Right renal pelvis (tissue), 4 donors: Measurements from ENCODE around the gene CSNK2B. TPM values are rescaled to one million over a fixed set of nuclear protein-coding genes. Genes with fewer than 3 reads are reported as not detected.
"Not testable (repeated sequence)": the region's sequence is repeated elsewhere in the genome, so short reads cannot be mapped to it uniquely, and the experiment has no call there.

Experiments used
- DNase-seq, 4 donors: peaks; one replicate each; pipeline ENCODE4 v3.0.0-alpha.2; 2013; ENCODE audit warnings: low read depth in 4 of 4, low spot score in 3 of 4, missing footprints in 1 of 4
- polyA plus RNA-seq, 4 donors: library from polyadenylated mRNA; unstranded; fragments of 120-200 nt; gene quantifications; one replicate each; pipeline ENCODE4 v1.2.1, GENCODE V29; 2013; ENCODE audit not compliant: insufficient read length in 4 of 4

The CSNK2B gene
- polyA plus RNA-seq, 4 donors = 237 to 255 (median 246) TPM

DNA sequence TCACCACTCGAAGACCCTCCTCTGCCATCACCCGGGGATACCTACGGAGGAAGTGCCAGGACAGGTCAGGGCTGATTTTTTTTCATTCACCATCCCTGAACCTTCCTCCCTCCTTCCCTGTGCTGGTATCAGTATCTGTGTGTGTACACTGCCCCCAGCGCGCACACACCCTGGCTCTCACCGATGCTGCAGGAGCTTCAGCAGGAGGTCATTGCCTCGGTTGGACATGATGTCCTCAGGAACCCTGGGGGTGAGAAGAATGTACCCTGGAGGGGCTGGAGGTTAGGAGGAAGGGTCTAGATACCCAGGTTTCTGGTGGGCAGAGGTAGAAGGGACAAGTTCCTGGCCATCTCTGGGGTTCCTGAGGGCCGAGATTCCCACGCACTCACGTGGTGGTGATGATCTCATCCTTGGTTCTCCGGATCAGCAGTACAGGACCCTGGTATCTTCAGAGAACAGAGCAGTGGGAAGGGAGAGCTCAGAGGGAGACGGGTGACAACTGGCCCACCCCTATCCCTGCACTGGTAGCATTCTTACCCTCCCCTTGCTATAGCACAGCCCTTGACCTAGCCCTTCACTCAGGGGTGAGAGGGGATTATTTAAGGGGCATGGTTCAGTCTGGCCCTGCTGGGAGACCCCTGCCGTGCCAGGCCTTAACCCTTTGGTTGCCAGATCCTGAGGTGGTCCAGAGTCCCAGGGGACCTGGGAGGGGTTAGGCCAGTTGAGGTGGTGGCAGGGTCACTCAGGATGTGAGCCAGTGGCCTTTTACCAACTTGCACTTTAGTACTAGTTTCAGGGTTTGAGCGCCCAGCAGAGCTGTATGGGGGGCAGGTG lies 22.2 kb downstream of the CSNK2B start:
- DNase-seq = no peak

DNA sequence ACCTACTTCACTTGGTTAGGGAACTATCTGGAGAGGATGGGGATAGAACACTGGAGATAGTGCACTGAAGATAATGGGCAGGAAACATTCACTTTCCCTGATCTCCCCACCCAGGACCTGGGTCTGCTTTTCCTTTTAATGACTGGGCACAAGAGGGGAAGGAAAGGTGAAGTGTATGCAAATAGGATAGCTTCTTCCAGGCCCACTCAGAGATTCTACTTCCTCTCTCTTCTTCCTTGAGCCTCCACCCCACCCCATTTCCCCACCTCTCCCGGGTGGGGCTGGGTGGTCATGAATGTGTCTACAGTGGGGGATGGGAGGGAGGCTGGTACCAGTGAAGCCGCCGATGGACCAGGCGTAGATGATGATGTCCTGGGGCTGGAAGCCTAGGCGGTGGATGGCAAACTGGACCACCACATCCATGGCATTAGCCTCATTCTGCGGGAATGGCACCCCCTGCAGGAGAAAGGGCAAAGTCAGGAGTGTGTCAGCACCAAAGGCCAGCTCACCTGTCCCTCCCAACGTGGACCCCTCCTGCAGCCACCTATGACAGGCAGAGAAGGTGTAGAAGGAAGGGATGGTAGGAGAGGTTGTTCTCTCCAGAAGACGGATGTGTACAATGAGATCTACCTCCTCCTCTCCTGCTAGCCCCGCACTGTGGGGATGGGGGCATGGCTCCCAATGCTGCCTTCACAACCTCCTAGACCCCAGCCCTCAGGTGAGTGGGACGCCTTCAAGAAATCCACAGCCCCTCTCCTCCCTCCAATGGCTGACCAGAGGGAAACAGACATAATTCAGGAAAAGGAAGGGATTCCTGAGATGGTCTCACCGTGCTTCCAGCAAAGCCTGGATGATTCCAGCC lies 23.6 kb downstream of the CSNK2B start:
- DNase-seq = no peak

DNA sequence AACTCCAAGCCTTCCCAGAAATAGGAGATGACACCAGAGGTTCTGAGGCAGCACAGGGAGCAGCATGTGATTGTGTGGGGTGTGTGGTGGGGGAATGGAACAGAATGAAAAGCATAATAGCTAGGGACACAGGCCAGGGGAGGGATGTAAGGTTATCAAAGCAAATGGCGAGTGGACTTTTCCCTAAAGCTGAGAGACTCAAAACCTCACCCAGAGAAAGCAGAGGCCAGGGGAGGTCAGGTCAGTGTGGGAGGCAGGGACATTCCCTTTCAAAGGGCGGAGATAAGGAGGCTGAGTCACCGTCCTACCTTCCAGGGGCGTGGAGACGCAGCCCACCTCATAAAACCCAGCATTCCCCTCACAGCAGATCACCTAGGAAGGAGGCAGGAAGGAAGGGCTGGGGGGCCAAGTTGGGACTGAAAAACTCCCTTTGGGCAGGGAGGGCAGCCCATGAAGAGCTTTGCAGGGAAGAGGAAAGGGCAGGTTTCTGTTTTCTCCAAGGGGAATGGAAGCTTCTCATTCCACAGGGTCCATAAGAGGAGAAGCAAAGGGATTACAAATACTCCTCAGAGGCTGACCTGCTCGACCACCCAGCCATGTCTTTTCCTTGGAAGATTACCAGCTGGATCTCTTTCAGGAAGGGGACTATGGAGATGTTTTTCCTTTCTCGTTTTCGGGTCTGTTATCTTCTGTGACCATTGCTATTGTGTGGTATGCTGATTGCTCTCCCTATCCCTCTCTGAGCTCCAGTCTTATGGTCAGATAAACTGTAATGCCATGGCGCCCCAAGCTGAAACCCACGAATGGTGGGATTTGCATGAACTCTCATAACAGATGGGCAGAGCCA lies 24.6 kb downstream of the CSNK2B start:
- no peak for DNase-seq

DNA sequence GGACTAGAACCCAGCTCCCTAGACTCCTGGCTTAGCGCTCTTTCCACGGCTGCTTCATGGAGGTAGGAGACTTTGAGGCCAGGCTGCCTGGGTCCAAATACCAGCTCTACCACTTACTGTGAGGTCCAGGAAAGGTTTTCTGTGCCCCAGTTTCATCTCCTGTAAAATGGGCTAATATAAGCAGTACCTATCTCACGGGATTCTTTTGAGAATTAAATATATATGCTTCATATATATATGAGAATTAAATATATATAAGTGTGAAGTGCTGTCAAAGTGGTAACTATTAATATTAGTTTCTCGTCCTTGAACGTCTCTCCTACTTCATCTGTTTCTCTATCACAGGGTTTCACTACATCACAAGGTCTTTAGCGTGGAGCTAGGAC lies 25.2 kb downstream of the CSNK2B start:
- DNase-seq = no peak

DNA sequence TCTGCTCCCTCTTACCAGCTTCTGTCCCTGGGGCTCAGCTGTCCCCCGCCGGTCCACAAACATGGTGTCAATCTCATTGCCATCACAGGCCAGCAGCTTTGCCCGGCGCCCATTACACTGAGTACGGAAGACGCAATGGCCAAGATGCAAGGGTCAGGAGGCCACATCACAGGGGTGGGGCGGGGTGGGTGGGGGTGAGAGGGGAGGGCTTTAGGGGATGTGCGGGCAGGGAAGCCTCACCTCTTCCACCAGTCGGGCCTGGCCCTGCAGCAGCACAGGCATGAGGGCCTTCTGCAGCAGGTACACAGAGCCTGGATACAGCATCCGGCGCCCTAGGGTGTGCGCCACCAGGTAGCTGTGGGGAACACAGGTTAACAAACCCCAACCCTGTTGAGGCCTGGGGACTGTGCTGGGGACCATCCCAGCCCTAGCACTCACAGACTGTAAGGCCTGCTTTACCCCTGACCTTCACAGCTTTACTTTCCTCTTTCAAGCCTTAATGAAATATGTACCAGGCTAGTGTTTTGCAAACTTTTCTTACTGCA lies 25.8 kb downstream of the CSNK2B start:
- no peak for DNase-seq

DNA sequence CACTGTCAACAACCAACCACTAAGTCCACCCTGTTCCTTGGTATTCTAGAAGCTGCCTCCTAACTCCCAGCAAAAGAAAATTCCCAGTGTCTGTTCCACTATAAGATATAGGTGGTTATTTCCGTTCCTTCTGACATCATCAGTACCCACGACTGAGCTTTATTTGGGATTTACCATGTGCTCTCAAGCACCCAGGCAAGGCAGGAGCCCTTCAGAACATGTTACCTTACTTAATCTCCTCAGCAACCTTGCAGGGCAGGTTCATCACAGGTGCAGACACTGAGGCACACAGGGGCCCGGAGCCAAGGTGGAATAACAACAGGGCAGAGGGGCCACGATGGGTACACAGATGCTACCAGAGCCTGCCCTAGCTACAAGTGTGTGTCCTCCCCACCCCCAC lies 26.5 kb downstream of the CSNK2B start:
- DNase-seq = no peak

DNA sequence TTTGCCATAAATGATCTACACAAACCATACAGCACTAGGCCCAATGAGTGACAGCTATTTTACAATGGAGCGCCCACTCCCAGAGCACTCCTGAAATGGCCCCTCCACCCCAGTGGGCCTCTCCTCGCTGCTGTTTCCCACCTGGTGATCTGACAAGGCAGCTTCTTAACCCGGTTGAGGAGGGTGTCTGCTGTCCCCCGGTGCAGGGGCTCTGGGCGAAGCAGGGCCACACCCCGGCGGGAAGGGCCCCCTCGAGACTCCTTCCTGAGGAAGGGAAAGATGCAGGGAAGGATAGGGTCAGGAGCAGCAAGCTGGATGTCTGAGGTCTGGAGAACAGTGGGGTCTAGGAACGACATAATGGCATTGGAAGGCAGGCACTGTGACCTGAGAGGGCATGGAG lies 27.0 kb downstream of the CSNK2B start:
- no peak for DNase-seq

DNA sequence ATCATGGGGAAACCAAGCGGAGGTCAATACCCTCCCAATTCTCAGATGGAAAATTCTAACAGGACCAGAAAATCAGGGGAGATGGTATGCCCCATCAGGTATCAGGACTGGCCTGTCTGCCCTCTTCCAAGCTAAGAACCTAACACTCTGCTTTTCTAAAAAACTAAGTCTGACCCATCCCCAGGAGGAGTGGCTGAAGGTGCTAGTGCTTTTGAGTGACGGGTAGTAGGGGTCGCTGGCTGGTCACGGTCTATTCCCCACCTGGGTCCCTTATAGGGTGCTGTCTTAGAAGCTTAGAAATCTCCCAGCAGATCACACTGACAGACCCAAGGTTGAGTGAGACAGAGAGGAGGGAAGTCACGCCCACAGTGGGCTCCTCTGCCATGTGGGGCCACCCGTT lies 27.7 kb downstream of the CSNK2B start:
- DNase-seq = no peak

DNA sequence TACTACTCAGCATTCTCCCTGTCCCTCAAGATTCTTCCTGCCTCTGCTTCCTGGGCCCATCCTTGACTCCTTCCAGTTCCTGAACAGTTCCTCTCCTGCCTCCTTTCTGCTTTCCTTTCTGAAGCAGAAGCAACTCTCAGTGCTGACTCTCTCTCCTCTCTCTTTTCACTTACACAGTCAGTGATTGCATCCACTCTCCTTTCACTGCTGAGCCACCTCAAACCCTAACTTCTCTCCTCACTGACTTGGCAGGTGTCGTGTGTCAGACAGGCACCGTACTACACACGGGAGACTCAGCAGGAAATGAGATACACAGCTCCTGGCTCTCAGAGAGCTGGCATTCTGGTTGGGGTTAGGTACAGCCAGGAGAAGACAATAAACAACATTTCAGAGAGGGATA lies 31.7 kb downstream of the CSNK2B start:
- no peak for DNase-seq

DNA sequence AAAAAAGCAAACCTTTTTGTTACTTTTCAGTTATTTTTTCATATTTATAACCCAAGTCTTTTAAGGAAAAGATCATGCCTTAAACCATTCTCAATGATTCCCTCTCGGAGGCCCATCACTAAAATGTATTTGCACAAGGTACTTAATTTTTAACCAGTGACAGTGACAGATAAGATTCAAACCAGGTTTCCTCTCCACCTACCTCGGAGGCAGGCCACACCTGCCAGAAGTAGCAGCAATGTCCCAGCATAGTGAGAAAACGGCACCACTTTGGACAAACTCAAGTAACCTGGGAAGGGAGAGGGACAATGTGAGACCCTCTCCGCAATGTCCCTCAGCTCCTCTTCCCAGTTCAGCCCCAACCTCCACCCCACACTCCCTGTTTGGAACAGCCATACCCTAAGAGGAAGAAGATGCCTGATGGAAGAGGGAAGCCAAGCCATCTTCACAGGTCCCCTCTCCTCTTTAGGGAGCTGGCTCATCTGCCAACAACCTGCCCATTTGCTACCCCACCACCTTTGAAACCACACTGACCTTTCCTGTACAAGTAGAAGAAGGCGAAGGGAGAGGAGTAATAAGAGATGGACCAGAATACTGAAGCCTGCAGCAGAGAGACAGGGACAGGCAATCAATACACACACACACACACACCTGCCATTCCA lies 35.0 kb downstream of the CSNK2B start:
- DNase-seq = no peak

DNA sequence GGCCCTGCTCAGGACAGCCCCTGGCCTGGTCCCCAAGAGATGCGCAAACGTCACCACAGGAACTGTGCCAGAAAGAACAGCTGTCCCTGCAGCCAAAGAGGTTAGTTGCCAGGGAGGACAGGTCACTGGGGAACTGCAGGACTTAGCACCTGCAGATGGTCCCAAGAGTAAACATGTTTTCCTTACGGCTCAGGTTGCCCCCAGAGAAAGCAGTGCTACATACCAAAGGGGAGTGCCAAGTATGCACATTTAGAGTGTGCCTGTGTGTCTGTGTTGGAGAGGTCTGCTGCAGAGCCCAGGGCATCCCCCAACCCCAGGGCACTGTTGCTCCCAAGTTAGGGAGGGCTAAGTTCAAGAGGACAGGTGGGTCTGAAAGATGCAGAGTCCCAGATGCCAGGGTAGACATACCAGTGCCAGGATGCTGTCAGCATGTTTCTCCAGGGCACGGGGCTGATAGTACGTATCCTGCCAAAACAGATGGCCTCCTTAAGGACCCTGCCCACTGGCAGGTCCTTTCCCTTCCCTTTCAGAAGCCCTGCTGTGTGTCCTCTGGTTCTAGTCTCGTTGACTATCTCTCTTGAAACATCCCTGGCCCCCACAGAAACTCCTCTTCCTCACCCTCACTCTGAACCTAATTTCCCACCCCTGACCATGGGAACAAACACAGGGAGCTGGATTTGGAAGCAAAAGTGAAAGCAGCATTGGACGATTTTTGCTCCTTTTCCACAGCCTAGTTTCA lies 36.0 kb downstream of the CSNK2B start:
- DNase-seq = no peak

DNA sequence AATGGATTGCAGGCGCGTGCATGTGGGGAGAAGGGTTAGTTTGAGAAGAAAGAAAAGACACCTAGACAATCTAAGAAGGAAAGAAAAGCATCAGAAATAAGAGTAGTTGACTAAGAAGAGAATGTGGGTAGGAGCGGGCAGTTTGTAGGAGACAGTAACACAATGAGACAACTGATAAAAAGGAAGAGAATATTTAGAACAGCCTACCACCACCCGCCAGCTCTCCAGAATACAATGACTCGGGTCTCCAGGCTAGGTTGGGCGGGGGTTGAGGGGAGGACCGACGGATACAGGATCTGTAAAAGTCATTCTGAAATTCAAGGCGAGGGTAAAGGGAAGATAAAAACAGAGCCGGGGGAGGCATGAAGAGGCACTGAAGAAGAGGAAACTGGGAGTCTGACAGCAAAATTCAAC lies 36.5 kb downstream of the CSNK2B start:
- no peak for DNase-seq

DNA sequence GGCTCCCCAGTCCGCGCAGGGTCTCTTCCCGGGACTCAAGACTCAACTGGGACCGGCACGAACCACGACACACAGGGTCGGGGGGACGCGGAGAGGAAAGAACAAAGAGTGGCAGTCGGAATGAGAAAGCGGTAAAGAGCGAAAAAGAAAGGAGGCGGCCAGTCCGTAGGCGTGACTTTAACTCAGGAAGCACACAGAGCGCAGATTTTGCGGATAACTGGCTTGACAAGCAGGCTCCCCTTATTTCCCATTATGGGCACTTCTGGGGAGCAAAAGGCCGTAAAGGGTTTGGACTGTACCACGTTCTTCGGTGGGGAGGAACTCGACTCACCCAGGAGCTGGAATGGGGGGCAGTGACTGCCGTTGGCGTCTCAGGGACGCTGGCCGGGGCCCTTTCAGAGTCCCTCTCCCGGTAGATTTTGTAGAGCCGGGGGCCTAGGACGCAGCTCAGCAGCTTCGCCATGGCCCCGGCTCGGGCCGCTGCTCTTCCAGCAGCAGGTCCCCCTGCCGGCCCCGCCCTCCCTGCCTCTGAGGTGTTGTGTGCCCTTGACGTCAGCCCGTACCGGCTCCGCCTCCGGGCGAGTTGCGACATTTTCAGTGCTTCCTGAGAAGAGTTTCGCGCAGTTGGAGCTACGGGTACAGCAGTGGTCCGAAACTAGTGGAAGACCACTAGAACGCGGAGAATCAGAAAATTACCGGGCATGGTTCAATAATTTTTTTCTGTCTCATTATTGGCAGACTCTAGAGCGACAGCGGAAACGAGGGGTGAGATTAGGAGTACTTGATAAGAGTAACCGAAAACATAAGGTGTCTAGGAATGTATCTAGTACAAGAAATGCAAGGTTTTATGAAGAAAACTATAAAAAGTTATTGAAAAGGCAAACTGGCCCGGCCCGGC lies 37.2 kb downstream of the CSNK2B start, which contains the start of gene ABHD16A:
Gene ABHD16A (minus strand): TSS at position 506 of the 898 bp plus-strand sequence. CDS start 43 bp downstream, at position 463.
- peak; percentile 97 to 99 (median 99) for DNase-seq

DNA sequence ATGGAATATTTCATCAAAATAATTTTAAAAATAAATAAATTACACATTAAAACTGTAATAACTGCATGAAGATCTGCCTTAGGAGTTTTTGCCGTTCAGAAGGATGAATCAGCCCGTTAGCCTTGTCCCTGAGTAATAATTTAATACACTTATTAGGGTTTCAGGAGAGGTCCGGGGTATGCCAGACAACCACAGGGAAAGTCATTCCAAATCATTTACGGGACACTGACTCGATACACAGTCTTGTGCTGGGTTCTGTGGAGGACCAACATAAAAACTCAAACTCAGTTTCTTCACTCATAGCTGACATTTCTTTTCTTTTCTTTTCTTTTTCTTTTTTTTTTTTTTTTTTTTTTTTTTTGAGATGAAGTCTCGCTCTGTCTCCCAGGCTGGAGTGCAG lies 40.1 kb downstream of the CSNK2B start:
- DNase-seq = no peak

DNA sequence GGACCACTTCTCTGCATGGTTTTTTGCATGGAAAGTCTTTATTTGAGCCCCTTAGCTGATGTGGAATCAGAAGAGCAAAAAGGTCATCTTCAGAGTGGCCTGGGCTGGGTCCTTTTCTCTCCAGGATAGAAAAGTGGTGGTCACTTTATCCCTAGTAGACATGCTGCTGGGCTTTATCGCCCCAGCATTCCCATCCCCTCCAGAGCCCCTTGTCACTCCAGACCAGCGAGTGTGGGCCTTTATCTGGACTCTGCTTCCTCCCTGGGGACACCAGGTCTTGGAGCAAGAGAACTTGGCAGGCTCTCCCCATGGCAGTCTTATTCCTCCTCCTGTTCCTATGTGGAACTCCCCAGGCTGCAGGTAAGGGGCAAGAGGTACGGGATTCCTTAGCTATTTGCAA lies 40.7 kb downstream of the CSNK2B start, which contains the start of gene LY6G6F:
Gene LY6G6F (plus strand): TSS at position 268 of the 400 bp plus-strand sequence. CDS start 41 bp downstream, at position 309.
- no peak for DNase-seq

DNA sequence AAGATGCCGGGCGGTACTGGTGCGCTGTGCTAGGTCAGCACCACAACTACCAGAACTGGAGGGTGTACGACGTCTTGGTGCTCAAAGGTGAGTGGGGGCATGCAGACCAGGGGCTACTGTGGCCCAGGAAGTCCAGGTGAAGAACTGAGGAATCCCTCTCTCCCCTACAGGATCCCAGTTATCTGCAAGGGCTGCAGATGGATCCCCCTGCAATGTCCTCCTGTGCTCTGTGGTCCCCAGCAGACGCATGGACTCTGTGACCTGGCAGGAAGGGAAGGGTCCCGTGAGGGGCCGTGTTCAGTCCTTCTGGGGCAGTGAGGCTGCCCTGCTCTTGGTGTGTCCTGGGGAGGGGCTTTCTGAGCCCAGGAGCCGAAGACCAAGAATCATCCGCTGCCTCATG lies 41.8 kb downstream of the CSNK2B start:
- no peak for DNase-seq

DNA sequence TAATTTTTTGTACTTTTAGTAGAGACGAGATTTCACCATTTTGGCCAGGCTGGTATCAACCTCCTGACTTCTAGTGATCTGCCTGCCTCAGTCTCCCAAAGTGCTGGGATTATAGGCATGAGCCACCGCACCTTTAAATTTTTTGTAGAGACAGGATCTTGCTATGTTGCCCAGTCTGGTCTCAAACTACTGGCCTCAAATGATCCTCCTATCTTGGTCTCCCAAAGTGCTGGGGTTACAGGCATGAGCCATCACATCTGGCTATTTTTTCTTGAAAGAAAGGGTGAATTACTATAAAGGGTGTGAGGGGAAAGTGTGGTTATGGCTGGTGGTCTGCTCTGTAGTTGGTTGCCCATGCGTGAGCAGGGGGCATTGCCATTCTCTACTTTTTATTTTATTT lies 42.3 kb downstream of the CSNK2B start:
- no peak for DNase-seq

DNA sequence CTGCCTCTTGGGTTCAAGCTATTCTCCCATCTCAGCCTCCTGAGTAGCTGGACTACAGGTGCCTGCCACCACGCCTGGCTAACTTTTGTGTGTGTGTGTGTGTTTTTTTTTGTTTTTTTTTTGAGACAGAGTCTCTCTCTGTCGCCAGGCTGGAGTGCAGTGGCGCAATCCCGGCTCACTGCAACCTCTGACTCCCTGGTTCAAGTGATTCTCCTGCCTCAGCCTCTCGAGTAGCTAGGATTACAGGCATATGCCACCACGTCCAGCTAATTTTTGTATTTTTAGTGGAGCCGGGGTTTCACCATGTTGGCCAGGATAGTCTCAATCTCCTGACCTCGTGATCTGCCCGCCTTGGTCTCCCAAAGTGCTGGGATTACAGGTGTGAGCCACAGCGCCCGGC lies 43.3 kb downstream of the CSNK2B start:
- DNase-seq = not testable (repeated sequence)
